SU-DHL-6 (cell line): ENCODE results near the gene OSGEP.

Experiments used
- EZH2phosphoT487 ChIP-seq: fragments of 200-600 bp; sonication (generic), shearing (Covaris generic); conservative IDR thresholded peaks from 2 replicates; pipeline ENCODE4 v1.6.1; 2018; ENCODE audit warnings: mild to moderate bottlenecking, antibody characterized with exemption, low read length, moderate library complexity, mixed read lengths
- TF ChIP-seq, protein P1 (sequence below): fragments of 200-600 bp; sonication (generic); IDR thresholded peaks from one replicate; pipeline ENCODE4 v1.5.1; 2017; ENCODE audit warnings: antibody characterized with exemption, mild to moderate bottlenecking, low read length, moderate library complexity; ENCODE audit not compliant: insufficient read depth, poor library complexity, severe bottlenecking

DNA sequence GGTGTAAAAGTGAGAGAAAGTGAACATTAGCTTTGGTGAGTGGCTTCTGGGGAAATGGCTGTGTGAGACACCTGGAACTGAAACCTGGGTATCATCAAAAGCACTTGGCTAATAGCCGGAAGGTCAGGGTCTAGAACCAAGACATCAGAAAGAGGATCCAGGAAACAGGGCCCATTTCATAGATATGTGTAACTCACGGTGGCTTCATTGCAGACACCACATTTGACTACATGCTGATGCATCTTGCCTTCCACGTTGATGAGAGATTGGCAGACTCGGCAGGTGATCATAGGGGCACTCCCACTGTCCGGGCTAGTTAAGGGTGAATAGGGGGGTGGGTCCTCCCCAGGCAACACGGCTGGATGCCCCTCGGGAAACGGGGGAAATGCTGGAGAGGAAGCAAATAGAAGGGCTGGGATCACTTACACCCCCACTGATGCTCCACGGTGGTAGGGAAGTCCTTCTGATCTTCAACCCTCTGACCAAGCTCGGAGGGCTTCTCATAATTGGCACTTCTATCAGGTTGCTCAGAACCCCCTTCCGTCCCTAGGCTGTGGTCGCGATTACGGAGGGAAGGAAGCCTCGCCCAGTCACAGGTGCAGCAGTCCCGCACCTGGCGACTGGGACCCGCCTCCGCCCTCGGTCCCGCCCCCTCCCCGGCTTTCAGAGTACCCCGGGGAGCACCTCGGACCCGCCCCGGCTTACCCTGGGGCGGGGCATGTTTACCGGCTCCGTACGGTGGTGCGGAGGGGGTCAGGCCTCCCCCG lies 6.0 kb upstream of the OSGEP start:
- TF ChIP-seq EZH2phosphoT487, result no peak
- TF ChIP-seq, protein P1, sequence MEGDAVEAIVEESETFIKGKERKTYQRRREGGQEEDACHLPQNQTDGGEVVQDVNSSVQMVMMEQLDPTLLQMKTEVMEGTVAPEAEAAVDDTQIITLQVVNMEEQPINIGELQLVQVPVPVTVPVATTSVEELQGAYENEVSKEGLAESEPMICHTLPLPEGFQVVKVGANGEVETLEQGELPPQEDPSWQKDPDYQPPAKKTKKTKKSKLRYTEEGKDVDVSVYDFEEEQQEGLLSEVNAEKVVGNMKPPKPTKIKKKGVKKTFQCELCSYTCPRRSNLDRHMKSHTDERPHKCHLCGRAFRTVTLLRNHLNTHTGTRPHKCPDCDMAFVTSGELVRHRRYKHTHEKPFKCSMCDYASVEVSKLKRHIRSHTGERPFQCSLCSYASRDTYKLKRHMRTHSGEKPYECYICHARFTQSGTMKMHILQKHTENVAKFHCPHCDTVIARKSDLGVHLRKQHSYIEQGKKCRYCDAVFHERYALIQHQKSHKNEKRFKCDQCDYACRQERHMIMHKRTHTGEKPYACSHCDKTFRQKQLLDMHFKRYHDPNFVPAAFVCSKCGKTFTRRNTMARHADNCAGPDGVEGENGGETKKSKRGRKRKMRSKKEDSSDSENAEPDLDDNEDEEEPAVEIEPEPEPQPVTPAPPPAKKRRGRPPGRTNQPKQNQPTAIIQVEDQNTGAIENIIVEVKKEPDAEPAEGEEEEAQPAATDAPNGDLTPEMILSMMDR, result no peak
